Kidney (tissue), 14 donors: ENCODE measurements around the gene YWHAE. TPM values are rescaled to one million over a fixed set of nuclear protein-coding genes. Genes with fewer than 3 reads are reported as not detected.

ENCODE experiments used
- DNase-seq, 5 donors: peaks; one replicate each; pipeline ENCODE4 v3.0.0-alpha.2; 2013 to 2020
- FAIRE-seq: peaks from 2 replicates; lab custom pipeline; 2012; peaks lifted over from hg19 to GRCh38; lab: Jason Lieb, UNC
- H3K27ac ChIP-seq, 2 donors: one replicate each; pipeline ENCODE4 v1.7.0; 2013; ENCODE audit warnings: low read depth in 2 of 2, low read length in 2 of 2, inconsistent platforms in 1 of 2
- H3K27me3 ChIP-seq: one replicate; pipeline ENCODE4 v1.7.1; 2013; ENCODE audit warnings: low read length, inconsistent platforms; ENCODE audit not compliant: control insufficient read depth, insufficient read depth
- H3K36me3 ChIP-seq, 3 donors: one replicate each; pipeline versions ENCODE4 v1.7.0 to v1.7.1; 2013; ENCODE audit warnings: low read length in 3 of 3, control low read depth in 1 of 3, inconsistent platforms in 1 of 3; ENCODE audit not compliant: insufficient read depth in 3 of 3, control insufficient read depth in 2 of 3
- H3K4me1 ChIP-seq, 3 donors: one replicate each; pipeline versions ENCODE4 v1.7.0 to v1.7.1; 2013; ENCODE audit warnings: low read length in 3 of 3, inconsistent platforms in 1 of 3, low read depth in 1 of 3; ENCODE audit not compliant: control insufficient read depth in 2 of 3, insufficient read depth in 2 of 3
- H3K4me3 ChIP-seq, 3 donors: one replicate each; pipeline versions ENCODE4 v1.7.0 to v1.8.1; 2013; ENCODE audit warnings: low read length in 3 of 3, control low read depth in 1 of 3, inconsistent platforms in 1 of 3
- H3K9ac ChIP-seq, 3 donors: one replicate each; pipeline versions ENCODE4 v1.7.0 to v1.7.1; 2013; ENCODE audit warnings: low read length in 3 of 3, control low read depth in 1 of 3, inconsistent platforms in 1 of 3
- H3K9me3 ChIP-seq, 3 donors: one replicate each; pipeline versions ENCODE4 v1.7.0 to v1.7.1; 2013; ENCODE audit warnings: low read length in 3 of 3, control low read depth in 1 of 3, inconsistent platforms in 1 of 3; ENCODE audit not compliant: control insufficient read depth in 2 of 3, insufficient read depth in 1 of 3
- CTCF ChIP-seq: IDR thresholded peaks from 3 replicates; pipeline ENCODE4 v1.5.1; 2012; ENCODE audit warnings: mild to moderate bottlenecking, moderate library complexity, borderline replicate concordance; ENCODE audit not compliant: insufficient read depth; ENCODE audit errors: extremely low read depth
- intact Hi-C: fragments of 100-400 bp; cut with DNase I; formaldehyde crosslinking; loops from one replicate; pipeline ENCODE4 v1.11.1; 2022
- polyA plus RNA-seq: library from polyadenylated mRNA; stranded (reverse); fragments of 350-450 nt; fragmentation: Illumina TruSeq; extraction: RNeasy Lipid Tissue Mini Kit (QIAGEN cat#74804); gene quantifications from one replicate; pipeline ENCODE4 v1.2.3, GENCODE V29; 2014; ENCODE audit warnings: low read depth, low replicate concordance; ENCODE audit not compliant: insufficient read depth
- total RNA-seq: library from RNA; stranded (reverse); fragmentation: NEBNext Ultra II Directional; extraction: Animal tissue kit (Norgen Biotek cat#: 25700); gene quantifications from one replicate; pipeline ENCODE4 v1.2.1, GENCODE V29; 2021
- donor health status: control.
- donor health status: control.
- donor health status: control.
- donor health status: control.
- donor health status: control.
- donor health status: DM: yes; HTN: yes; CAD: no.
- donor health status: Normal renal cell carcinoma (clear cell type).

Gene YWHAE
- total and polyA plus RNA-seq, 2 donors from 2014 or later = 495 to 591 TPM

- intact Hi-C loops = no loop called here
Observed at GRCh38 chr17:1412185-1413110, 12.4 kb upstream of the YWHAE start.

GRCh38 chr17:1402262-1402586 lies 2.2 kb upstream of the YWHAE start:
- intact Hi-C loops = no loop called here
- no peaks in the 10 kb centered on the region for H3K36me3 ChIP-seq
- no peak overlapping the region for H3K4me3 ChIP-seq
- TF ChIP-seq CTCF = no peak
- H3K4me1 ChIP-seq = peaks cover 0 to 3% (median 1%) of the 10 kb centered on the region in 3 donors
- no peak overlapping the region for H3K27ac ChIP-seq
- FAIRE-seq (no peak), DNase-seq (no peak)
- H3K9me3 ChIP-seq = no peaks in the 10 kb centered on the region
- H3K27me3 ChIP-seq = no peaks in the 10 kb centered on the region
- H3K9ac ChIP-seq = no peak overlapping the region

More at GRCh38 chr17:1412185-1413110, 12.4 kb upstream of the YWHAE start:
- no peak overlapping the region for H3K4me3 ChIP-seq
- H3K9ac ChIP-seq = no peak overlapping the region
- H3K27me3 ChIP-seq = no peaks in the 10 kb centered on the region
- H3K4me1 ChIP-seq = peaks cover 0 to 3% (median 0%) of the 10 kb centered on the region in 3 donors
- no peak overlapping the region for H3K27ac ChIP-seq
- no peaks in the 10 kb centered on the region for H3K9me3 ChIP-seq
- FAIRE-seq = no peak
- H3K36me3 ChIP-seq = no peaks in the 10 kb centered on the region
- TF ChIP-seq CTCF = no peak
- DNase-seq = peak in 1 of 5 donors; percentile 48

- no peak for FAIRE-seq
- H3K4me1 ChIP-seq = peaks cover 0 to 20% (median 10%) of the 10 kb centered on the region in 3 donors
- intact Hi-C loops = no loop called here
Observed at GRCh38 chr17:1398931-1399678, 917 bp downstream of the YWHAE start.

More at GRCh38 chr17:1398931-1399678, 917 bp downstream of the YWHAE start:
- DNase-seq = peak in 2 of 5 donors; percentile 57 to 86
- Histone ChIP-seq H3K9ac (peak overlapping the region; percentile 83 to 98 (median 89)), H3K4me3 (peak overlapping the region; percentile 90 to 98 (median 90)), H3K9me3 (no peaks in the 10 kb centered on the region), H3K27me3 (no peaks in the 10 kb centered on the region), H3K36me3 (no peaks in the 10 kb centered on the region), H3K27ac (peak overlapping the region; percentile 89 to 99)
- no peak for TF ChIP-seq CTCF
